ENCODE results near the gene RNLS.

Gene RNLS

DNA sequence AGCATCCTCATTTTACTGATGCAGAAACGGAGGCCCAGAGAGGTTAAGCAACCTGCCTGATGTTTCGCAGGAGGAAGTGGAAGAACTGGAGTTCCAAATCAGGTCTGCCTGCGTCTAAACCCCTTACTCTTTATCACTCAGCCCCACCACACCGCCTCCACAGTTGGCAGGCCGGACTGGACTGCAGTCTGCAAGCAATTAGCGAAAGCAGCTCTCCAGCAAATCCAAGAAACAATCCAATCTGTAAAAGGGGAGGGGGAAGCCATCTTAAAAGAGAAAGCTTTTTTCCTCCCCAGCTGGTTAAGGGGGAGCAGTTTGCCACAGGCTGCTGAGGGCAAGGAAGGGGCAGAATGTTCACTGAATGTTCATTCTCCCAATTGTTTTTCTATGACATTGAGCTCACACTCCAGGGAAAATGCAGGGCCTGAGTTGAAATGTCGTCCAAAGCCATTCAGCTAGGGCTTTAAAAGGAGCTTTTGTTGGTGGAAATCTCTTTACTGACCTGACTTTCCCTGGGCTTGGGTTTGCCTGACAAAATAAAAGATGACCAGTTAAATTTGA, 350.1 kb downstream of the RNLS start:
- no peak overlapping the region for H3K27ac ChIP-seq (ENCODE audit: low read depth, low read length, poor library complexity, severe bottlenecking)
- H3K9ac ChIP-seq (ENCODE audit: low read length) = no peak overlapping the region
- H3F3A ChIP-seq (ENCODE audit: insufficient read depth, low read length) = no peaks in the 10 kb centered on the region
- no peak for TF ChIP-seq EZH2 (IDR thresholded peaks at IDR 0.05; ENCODE audit: borderline replicate concordance, low read length)
- TF ChIP-seq, protein P1, sequence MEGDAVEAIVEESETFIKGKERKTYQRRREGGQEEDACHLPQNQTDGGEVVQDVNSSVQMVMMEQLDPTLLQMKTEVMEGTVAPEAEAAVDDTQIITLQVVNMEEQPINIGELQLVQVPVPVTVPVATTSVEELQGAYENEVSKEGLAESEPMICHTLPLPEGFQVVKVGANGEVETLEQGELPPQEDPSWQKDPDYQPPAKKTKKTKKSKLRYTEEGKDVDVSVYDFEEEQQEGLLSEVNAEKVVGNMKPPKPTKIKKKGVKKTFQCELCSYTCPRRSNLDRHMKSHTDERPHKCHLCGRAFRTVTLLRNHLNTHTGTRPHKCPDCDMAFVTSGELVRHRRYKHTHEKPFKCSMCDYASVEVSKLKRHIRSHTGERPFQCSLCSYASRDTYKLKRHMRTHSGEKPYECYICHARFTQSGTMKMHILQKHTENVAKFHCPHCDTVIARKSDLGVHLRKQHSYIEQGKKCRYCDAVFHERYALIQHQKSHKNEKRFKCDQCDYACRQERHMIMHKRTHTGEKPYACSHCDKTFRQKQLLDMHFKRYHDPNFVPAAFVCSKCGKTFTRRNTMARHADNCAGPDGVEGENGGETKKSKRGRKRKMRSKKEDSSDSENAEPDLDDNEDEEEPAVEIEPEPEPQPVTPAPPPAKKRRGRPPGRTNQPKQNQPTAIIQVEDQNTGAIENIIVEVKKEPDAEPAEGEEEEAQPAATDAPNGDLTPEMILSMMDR (IDR thresholded peaks at IDR 0.05; ENCODE audit: low read length) = no peak
- peaks cover 65% of the 10 kb centered on the region for H3K36me3 ChIP-seq (ENCODE audit: insufficient read depth, low read length)
- no peak overlapping the region for H3K4me2 ChIP-seq (ENCODE audit: low read length)
- H3K9me3 ChIP-seq (ENCODE audit: low read length) = no peaks in the 10 kb centered on the region
- H2AFZ ChIP-seq (ENCODE audit: low read length) = no peak overlapping the region
- H3K27me3 ChIP-seq (ENCODE audit: insufficient read depth, low read length) = no peaks in the 10 kb centered on the region
- no peaks in the 10 kb centered on the region for H3K4me1 ChIP-seq (ENCODE audit: insufficient read depth, low read length, severe bottlenecking)
- H4K20me1 ChIP-seq (ENCODE audit: insufficient read depth, low read length) = no peaks in the 10 kb centered on the region
- no peaks in the 10 kb centered on the region for H3K79me2 ChIP-seq (ENCODE audit: insufficient read depth, low read length)
- H3K9me2 ChIP-seq (ENCODE audit: low read depth, low read length) = no peaks in the 10 kb centered on the region
- no peak overlapping the region for H3K4me3 ChIP-seq (ENCODE audit: low read depth, low read length, poor library complexity, severe bottlenecking)

DNA sequence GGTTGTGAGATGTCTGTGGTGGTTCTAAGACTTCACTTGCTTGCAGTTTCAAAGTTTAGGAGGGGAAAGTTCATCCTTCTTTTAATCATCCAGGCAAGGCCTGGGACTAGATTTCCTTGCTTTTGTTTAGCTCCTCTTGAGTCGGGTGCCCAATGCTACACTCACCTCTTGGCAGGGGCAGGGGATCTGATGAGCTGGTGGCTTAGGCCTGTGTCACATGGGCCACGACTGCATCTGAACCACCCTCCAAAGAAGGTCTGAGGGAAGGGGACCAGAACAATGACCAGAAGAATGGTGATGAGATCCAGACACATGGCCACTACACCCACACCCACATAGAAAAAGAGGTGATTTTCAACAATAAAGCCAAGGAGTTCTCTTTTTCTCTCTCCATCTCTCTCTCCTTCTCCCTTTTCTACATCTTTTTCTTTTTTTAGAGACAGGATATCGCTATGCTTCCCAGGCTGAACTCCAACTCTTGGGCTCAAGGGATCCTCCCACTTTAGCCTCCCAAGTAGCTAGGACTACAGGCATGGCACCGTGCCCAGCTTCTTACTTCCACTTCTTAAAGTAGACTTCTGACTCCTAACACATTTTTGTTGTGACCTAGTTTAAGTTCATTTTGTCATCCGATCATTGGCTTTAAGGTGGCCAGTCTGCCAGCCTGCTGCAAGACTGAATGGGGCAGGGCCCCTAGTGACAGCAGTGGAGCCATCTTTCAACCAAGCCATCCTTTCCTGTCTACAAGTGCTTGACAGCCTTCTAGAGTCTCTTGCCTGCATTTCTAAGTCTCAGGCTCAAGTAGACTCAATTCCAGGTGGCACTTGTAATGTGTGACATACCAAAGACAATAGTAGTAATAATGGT, 350.9 kb downstream of the RNLS start:
- TF ChIP-seq, protein P1 (IDR thresholded peaks at IDR 0.05; ENCODE audit: low read length) = no peak
- TF ChIP-seq EZH2 (IDR thresholded peaks at IDR 0.05; ENCODE audit: borderline replicate concordance, low read length) = no peak
- H3K4me2 ChIP-seq (ENCODE audit: low read length) = no peak overlapping the region

DNA sequence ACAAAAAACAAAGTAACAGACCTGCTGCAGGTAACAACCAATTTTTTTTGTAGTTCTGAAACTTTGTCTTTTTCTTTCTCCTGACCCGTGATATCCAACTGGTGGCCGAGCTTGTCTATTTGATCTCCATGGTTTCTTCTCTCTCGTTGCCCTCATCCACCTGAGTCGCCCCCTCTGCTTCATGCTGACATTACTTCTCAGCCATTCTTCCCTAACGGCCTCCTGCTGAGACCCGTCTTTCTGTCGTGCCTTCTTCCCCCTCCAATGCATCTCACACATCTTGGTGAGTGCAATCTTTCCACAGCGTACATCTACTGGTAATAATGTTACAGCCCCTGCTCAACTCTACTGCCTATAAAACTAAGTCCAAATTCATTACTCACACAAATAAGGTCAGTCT, 352.9 kb downstream of the RNLS start:
- H3F3A ChIP-seq (ENCODE audit: insufficient read depth, low read length) = no peaks in the 10 kb centered on the region
- TF ChIP-seq EZH2 (IDR thresholded peaks at IDR 0.05; ENCODE audit: borderline replicate concordance, low read length) = no peak
- TF ChIP-seq, protein P1 (IDR thresholded peaks at IDR 0.05; ENCODE audit: low read length) = no peak
- H4K20me1 ChIP-seq (ENCODE audit: insufficient read depth, low read length) = no peaks in the 10 kb centered on the region

More for the DNA sequence above, 350.9 kb downstream of the RNLS start:
- Histone ChIP-seq H3K9me2 (ENCODE audit: low read depth, low read length) (no peaks in the 10 kb centered on the region), H3K9ac (ENCODE audit: low read length) (no peak overlapping the region), H3K4me3 (ENCODE audit: low read depth, low read length, poor library complexity, severe bottlenecking) (no peak overlapping the region), H2AFZ (ENCODE audit: low read length) (no peak overlapping the region), H3K79me2 (ENCODE audit: insufficient read depth, low read length) (no peaks in the 10 kb centered on the region), H3K9me3 (ENCODE audit: low read length) (no peaks in the 10 kb centered on the region), H3K4me1 (ENCODE audit: insufficient read depth, low read length, severe bottlenecking) (no peaks in the 10 kb centered on the region), H3K36me3 (ENCODE audit: insufficient read depth, low read length) (peaks cover 73% of the 10 kb centered on the region), H3K27me3 (ENCODE audit: insufficient read depth, low read length) (no peaks in the 10 kb centered on the region), H4K20me1 (ENCODE audit: insufficient read depth, low read length) (no peaks in the 10 kb centered on the region), H3F3A (ENCODE audit: insufficient read depth, low read length) (no peaks in the 10 kb centered on the region), H3K27ac (ENCODE audit: low read depth, low read length, poor library complexity, severe bottlenecking) (no peak overlapping the region)

More for the DNA sequence above, 352.9 kb downstream of the RNLS start:
- H3K4me2 ChIP-seq (ENCODE audit: low read length) = no peak overlapping the region
- no peak overlapping the region for H2AFZ ChIP-seq (ENCODE audit: low read length)
- no peak overlapping the region for H3K27ac ChIP-seq (ENCODE audit: low read depth, low read length, poor library complexity, severe bottlenecking)
- peaks cover 75% of the 10 kb centered on the region for H3K36me3 ChIP-seq (ENCODE audit: insufficient read depth, low read length)
- no peak overlapping the region for H3K4me3 ChIP-seq (ENCODE audit: low read depth, low read length, poor library complexity, severe bottlenecking)
- no peaks in the 10 kb centered on the region for H3K27me3 ChIP-seq (ENCODE audit: insufficient read depth, low read length)
- no peaks in the 10 kb centered on the region for H3K79me2 ChIP-seq (ENCODE audit: insufficient read depth, low read length)
- no peaks in the 10 kb centered on the region for H3K9me3 ChIP-seq (ENCODE audit: low read length)
- H3K9ac ChIP-seq (ENCODE audit: low read length) = no peak overlapping the region
- H3K4me1 ChIP-seq (ENCODE audit: insufficient read depth, low read length, severe bottlenecking) = no peaks in the 10 kb centered on the region
- no peaks in the 10 kb centered on the region for H3K9me2 ChIP-seq (ENCODE audit: low read depth, low read length)

All from OCI-LY1 (cell line).